Astrocyte of the hippocampus (primary cell): ENCODE data around the gene FAM32A.

Experiments
- DNase-seq: peaks from one replicate; pipeline ENCODE4 v3.0.0; 2011; ENCODE audit warnings: low read depth, low spot score

The FAM32A gene

GRCh38 chr19:16202320-16203255 is 17.4 kb downstream of the FAM32A start:
- DNase-seq = peak; percentile 56

DNA sequence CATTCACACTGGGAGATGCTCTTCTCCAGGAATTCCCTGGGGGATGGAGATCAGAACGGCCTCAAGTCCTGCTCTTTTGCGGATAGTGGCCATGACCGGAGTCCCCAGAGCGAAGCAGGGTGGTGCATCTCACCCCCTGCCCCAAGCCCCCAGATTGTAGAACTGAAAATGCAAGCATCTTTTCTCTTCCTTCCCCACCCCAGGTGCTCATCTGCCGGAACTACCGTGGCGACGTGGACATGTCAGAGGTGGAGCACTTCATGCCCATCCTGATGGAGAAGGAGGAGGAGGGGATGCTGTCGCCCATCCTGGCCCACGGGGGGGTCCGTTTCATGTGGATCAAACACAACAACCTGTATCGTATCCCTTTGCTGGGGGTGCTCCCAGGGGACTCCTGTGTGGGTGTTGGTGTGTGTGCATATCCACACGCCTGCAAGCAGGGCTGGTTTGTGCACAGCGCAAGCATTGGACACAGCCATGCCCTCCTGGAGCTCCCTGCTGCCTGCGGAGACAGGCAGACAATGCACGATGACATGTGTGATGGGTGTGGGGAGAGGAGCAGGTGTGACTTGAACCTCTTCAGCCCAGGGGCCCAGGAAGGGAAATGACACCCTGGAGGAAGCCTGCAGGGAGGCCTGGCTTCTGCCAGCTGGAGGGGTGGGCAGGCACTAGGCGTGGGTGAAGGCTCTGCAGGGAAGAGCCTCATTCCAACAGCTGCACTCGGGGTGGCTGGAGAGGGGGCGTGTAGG is 18.2 kb downstream of the FAM32A start:
- DNase-seq = no peak

GRCh38 chr19:16204005-16204294 is 18.7 kb downstream of the FAM32A start:
- DNase-seq = no peak

DNA sequence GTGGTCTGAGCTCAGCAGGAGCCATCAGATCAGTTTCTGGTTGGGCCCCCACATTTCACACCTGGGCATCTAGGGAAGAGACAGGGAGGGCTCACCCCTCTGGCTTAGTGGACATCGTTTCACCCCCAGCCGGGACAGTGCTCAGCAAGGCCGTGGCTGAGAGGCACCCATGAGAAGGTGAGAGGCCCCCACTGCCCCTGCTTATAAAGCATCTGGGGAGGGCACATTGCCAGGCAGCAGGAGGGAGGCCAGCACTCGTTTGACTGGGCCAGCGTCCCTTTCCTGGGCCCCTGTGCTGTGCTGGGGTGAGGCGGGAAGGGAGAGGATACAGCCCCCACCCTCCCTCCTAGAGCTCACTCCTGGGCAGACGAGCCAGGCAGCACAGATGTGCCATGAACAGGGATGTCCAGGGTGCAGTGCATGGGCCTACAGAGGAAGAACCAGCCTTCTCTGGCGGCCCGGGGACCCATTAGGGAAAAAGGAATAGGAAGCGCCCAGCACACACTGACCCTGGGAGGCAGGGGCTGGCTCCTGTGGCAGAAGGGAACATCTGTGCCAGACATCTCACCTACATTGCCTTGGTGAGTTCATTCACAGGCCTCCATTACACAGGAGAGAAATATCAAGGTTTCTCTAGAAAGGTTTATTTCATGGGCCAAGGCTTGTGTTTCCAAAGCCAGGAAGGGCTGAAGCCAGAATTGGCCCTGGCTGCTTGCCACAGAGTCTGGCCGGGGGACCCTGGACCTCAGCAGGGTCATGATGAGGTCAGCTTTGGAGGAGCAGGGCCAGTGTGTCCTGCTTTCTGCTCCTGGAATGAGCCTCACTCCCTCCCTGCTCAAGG is 20.2 kb downstream of the FAM32A start:
- no peak for DNase-seq

- no peak for DNase-seq
These were observed 20.9 kb downstream of the FAM32A start for GRCh38 chr19:16206046-16206605.

DNA sequence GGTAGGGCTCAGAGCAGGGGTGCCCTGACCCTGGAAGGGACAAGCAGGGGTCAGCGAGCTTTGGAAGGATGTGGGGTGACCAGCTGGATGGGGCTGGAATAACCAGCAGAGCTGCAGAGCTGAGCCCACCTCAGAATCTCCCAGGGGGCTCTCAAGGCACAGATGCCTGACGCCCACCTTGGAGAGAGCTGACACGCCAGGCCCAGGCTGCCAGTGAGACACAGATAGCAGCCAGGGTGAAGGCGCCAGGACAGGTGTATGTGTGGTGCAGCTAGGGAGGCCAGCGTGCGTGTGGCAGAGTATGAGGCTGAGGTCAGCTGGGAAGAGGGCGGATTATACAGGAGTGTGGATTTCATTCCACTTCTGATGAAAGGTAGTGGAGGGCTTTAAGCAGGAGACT is 21.4 kb downstream of the FAM32A start:
- no peak for DNase-seq

GRCh38 chr19:16207063-16207462 is 21.9 kb downstream of the FAM32A start:
- DNase-seq = no peak

DNA sequence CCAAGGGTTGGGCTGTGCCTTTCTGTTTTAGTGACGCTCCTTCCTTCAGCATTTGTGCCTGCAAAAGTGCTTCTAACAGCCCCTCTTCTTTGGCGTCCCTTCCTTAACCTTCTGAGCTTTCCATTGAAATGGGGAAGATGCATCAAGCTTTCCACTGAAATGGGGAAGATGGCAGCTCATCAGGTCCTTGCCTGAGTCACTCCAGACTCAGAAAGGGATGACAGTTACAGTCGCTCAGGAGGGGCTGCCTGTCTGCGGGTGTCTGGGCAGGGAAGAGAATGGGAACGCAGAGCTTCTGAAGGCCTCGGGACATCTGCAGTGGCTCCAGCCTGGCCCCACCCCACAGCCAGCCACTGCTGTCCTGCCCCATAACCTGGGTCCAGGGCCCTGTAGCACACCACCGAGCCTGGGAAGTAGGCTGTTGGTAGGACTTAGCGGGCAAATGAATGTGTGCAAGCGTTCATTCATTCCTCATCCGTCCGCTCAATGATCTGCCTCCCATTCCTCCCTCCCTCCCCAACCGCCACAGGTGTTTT is 22.3 kb downstream of the FAM32A start:
- no peak for DNase-seq

DNA sequence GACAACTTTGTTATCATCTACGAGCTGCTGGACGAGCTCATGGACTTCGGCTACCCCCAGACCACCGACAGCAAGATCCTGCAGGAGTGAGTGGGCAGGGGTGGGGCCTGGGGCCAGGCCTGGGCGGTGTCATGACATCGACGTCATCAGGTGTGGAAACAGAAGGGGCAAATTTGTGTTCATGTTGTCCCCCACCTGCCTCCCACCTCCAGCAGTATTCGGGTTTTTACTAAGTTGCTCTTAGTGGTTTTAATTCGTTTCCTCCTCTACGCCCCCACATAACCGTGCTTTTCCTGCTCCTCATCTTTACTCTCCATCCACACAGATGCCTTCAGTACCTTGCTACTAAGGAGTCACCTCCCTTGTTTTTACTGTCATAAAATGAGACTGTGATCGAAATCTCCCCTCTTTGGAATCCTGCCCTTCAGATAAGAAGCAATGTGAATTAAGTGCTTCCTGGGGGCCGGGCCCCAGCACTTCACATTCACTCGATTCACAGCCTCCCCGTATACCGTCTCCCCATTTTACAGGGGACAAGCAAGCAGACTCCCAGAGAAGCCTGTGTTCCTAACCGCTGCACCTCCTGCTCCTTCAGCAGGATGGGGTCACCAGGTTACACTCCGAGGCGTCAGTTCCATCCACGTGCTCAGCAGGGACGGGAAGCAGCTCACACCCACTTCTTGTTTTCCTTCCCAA is 23.0 kb downstream of the FAM32A start:
- no peak for DNase-seq

DNA sequence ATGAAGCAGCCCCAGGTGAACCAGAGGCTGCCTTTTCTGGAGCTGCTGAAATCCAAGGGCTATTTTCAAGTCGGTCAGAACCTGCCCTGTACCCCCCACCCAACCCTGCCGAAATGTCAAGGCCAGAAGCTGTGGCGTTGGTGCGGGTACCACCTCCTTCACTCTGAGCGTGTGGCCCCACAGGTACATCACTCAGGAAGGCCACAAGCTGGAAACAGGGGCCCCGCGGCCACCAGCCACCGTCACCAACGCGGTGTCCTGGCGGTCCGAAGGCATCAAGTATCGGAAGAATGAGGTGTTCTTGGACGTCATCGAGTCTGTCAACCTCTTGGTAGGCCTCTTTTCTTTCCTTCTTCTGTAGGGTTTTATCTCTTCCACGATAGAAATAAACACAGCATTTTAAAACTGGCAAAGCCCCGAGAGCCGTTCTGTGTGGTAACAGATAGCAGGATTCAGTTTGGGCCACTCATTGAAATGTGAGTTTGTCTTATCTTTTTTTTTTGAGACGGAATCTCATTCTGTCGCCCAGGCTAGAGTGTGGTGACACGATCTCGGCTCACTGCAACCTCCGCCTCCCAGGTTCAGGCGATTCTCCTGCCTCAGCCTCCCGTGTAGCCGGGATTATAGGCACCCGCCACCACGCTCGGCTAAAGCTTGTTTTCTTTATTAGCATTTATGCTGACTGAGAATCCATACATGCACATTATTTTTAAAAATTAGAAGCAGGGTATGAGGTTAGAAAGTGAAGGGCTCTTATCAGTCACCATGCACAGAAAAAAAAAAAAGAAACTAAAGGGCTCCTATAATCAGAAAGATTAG is 23.8 kb downstream of the FAM32A start:
- DNase-seq = no peak

DNA sequence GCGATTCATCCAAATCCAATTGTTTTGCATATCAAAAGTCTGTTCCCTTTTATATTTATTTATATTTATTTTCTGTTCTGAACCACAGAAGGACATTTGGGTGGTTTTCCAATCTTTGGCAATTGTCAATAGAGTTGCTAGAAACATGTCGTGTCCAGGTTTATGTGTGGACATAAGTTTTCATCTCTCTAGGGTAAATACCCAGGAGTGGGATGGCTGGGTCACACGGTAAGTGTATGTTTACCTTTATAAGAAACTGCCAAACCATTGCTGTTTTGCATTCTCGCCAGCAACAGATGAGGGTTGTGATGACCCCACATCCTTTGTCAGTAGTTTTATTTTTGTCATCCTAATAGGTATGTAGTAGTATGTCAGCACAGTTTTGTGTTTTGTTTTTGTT is 25.0 kb downstream of the FAM32A start:
- DNase-seq = no peak

DNA sequence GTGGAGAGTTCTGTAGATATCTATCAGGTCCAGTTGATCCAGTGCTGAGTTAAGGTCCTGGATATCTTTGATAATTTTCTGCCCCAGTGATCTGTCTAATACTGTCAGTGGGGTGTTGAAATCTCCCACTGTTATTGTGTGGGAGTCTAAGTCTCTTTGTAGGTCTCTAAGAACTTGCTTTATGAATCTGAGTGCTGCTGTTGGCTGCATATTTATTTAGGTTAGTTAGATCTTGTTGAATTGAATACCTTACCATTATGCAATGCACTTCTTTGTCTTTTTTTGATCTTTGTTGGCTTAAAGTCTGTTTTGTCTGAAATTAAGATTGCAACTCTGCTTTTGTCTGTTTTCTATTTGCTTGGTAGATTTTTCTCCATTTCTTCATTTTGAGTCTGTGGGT is 27.9 kb downstream of the FAM32A start:
- no peak for DNase-seq

DNA sequence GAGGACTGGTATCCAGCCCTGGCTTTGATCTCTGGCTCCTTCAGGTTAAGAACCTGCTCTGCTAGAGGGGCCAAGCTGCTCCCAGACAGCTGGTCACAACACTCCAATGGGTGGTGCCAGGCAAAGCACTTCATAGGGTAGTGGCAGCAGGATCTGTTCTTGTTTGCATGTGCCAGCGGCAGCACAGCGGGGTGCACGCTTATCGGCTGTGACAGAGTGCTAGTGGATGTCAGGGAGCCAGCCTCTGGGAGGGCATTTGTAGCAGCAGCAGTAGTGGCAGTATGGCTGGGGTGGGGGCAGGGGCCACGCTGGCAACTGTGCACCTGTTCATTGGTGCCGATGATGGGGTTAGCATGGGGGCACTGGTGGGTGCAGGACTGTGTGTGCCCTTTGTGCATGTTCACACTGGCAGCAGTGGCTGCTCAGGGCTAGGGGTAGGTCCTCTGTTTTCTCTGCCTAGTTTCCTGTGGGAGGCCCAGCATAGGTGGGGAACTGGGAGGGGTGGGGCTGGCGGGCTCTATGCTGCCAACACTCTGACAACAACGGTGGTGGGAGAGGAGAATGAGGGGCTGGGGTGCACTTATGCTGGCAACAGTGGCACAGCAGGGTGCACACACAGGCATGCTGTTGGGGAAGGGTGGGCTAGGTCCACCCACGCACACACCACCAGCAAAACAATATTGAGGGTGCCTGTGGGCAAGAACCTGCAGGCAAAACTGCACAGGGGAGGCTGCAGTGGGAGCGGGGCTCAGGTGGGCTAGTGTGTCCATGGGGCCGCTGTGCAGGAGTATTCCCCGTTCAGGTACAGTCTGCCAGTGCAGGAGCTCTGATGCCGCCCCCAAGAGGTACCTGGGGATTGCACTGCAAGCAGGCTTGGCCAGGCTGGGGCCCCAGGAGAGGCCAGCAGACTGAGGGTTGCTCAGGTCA is 31.8 kb downstream of the FAM32A start:
- no peak for DNase-seq

DNA sequence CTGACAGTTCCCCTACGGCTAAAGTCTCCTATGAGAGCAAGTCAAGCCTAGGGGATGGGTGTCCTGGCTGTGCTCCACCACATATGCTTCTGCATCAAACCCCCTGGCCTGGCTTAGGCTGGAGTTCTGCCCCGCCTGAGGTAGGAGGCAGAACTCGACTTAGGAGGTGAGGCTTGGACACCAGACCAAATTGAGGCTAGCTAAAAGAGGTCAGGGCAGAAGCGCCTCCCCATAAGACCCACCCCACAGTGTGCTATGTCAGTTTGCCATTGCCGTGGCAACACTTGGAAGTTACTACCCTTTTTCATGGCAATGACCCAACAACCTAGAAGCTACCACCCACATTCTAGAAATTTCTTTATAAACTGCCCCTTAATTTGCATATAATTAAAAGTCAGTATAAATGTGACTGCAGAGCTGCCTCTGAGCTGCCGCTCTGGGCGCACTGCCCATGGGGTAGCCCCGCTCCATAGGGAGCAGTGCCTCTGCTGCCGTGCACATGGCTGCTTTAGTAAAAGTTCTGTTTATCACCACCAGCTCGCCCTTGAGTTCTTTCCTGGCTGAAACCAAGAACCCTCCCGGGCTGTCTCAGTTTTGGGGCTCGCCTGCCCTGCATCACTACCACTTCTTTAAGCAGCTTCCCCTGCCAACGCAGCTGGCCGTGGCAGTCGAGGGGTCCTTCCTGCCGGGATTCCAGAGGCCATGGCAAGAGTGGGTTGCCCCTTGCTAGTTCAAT is 32.7 kb downstream of the FAM32A start:
- no peak for DNase-seq

- DNase-seq = no peak
These were observed 33.6 kb downstream of the FAM32A start for GRCh38 chr19:16218851-16219250.

GRCh38 chr19:16222806-16223205 is 37.6 kb downstream of the FAM32A start:
- no peak for DNase-seq

GRCh38 chr19:16223746-16224145 is 38.5 kb downstream of the FAM32A start:
- DNase-seq = no peak

- no peak for DNase-seq
These were observed 39.3 kb downstream of the FAM32A start for GRCh38 chr19:16224293-16225045.
